ENCODE measurements around the gene PRELID2.
"Not testable (repeated sequence)": the region's sequence is repeated elsewhere in the genome, so short reads cannot be mapped to it uniquely, and the experiment has no call there.

Gene PRELID2

GRCh38 chr5:145834917-145835847 is at the start of gene PRELID2:
PRELID2 (minus strand) TSS chr5:145835342; CDS start chr5:145835251, 91 bp downstream.
- peak within 1 kb of the TSS; percentile 60 for H3K4me3 ChIP-seq (ENCODE audit: low read length)
- TF ChIP-seq, protein P1, sequence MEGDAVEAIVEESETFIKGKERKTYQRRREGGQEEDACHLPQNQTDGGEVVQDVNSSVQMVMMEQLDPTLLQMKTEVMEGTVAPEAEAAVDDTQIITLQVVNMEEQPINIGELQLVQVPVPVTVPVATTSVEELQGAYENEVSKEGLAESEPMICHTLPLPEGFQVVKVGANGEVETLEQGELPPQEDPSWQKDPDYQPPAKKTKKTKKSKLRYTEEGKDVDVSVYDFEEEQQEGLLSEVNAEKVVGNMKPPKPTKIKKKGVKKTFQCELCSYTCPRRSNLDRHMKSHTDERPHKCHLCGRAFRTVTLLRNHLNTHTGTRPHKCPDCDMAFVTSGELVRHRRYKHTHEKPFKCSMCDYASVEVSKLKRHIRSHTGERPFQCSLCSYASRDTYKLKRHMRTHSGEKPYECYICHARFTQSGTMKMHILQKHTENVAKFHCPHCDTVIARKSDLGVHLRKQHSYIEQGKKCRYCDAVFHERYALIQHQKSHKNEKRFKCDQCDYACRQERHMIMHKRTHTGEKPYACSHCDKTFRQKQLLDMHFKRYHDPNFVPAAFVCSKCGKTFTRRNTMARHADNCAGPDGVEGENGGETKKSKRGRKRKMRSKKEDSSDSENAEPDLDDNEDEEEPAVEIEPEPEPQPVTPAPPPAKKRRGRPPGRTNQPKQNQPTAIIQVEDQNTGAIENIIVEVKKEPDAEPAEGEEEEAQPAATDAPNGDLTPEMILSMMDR (conservative IDR thresholded peaks at IDR 0.05; ENCODE audit: low read depth, low read length): no peak
- DNase-seq (ENCODE audit: low read depth): peak; percentile 54

GRCh38 chr5:145874765-145875164 is 39.6 kb upstream of the PRELID2 start:
- H3K4me3 ChIP-seq (ENCODE audit: low read length): no peak overlapping the region
- DNase-seq (ENCODE audit: low read depth): no peak
- TF ChIP-seq, protein P1 (conservative IDR thresholded peaks at IDR 0.05; ENCODE audit: low read depth, low read length): no peak

- no peak within 1 kb of the TSS for H3K4me3 ChIP-seq (ENCODE audit: low read length)
- TF ChIP-seq, protein P1 (conservative IDR thresholded peaks at IDR 0.05; ENCODE audit: low read depth, low read length): no peak
- DNase-seq (ENCODE audit: low read depth): no peak
Observed at GRCh38 chr5:145872914-145873313, 37.8 kb upstream of the PRELID2 start, which contains the start of gene GRXCR2. GRXCR2 (minus strand) TSS chr5:145873014; CDS start chr5:145872968, 46 bp downstream.

DNA sequence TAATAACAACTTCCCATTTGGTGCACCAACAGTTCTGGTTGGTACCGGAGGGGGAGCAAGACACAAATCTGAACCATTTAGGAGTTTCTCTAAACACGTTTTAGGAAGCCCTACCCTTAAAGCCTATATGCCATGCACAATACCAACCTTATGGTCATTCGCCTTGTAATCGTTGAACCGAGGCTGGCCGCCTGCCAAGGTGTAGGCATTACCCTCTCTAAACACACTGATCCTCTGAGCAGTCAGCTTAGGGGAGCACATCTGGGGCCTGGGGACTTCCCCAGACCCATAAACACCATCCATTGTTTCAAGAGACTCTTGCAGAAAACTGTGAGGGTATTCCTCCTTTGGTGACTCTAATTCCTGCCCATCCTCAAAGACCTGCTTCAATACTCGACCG is 37.3 kb upstream of the PRELID2 start:
- DNase-seq (ENCODE audit: low read depth): peak; percentile 17
- TF ChIP-seq, protein P1 (conservative IDR thresholded peaks at IDR 0.05; ENCODE audit: low read depth, low read length): no peak

GRCh38 chr5:145869753-145870152 is 34.6 kb upstream of the PRELID2 start:
- no peak for DNase-seq (ENCODE audit: low read depth)
- TF ChIP-seq, protein P1 (conservative IDR thresholded peaks at IDR 0.05; ENCODE audit: low read depth, low read length): no peak
- H3K4me3 ChIP-seq (ENCODE audit: low read length): no peak overlapping the region

More for the DNA sequence above, 37.3 kb upstream of the PRELID2 start:
- no peak overlapping the region for H3K4me3 ChIP-seq (ENCODE audit: low read length)

DNA sequence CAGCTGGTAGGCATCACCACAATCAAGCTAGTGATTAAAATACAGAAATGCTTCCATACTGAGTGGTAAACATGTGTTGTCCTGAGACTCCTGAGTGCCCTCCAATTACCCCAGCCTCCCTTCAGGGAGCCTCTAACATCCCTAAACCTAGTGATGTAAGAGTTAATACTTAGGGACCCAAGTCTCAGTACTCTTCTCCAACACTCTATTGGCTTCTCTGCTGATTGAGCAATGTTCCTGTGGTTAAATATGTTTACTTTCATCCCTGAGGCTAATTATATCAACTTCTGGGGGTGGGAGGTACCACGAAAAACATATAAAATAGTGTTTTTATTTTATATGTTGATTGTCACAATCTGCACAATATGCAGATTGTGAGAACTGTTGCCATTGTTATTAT is 32.7 kb upstream of the PRELID2 start:
- no peak overlapping the region for H3K4me3 ChIP-seq (ENCODE audit: low read length)
- no peak for DNase-seq (ENCODE audit: low read depth)
- TF ChIP-seq, protein P1 (conservative IDR thresholded peaks at IDR 0.05; ENCODE audit: low read depth, low read length): no peak

DNA sequence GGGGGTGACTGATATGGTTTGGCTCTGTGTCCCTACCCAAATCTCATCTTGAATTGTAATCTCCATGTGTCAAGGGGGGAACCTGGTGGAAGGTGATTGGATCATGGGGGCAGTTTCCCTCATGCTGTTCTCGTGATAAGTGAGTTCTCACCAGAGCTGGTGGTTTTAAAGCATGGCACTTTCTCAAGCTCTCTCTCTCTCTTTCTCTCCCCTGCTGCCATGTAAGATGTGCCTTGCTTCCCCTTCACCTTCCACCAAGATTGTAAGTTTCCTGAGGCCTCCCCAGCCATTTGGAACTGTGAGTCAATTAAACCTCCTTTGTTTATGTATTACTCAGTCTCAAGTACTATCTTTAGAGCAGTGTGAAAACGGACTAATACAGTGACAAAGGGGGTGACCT is 29.3 kb upstream of the PRELID2 start:
- DNase-seq (ENCODE audit: low read depth); H3K4me3 ChIP-seq (ENCODE audit: low read length): not testable (repeated sequence)

Data from retinal pigment epithelial cell (primary cell).